ENCODE results near the gene CGREF1. TPM values are rescaled to one million over a fixed set of nuclear protein-coding genes. Genes with fewer than 3 reads are reported as not detected.

The CGREF1 gene
- total RNA-seq, 1 experiment from 2014 or later = 5.0 TPM

DNA sequence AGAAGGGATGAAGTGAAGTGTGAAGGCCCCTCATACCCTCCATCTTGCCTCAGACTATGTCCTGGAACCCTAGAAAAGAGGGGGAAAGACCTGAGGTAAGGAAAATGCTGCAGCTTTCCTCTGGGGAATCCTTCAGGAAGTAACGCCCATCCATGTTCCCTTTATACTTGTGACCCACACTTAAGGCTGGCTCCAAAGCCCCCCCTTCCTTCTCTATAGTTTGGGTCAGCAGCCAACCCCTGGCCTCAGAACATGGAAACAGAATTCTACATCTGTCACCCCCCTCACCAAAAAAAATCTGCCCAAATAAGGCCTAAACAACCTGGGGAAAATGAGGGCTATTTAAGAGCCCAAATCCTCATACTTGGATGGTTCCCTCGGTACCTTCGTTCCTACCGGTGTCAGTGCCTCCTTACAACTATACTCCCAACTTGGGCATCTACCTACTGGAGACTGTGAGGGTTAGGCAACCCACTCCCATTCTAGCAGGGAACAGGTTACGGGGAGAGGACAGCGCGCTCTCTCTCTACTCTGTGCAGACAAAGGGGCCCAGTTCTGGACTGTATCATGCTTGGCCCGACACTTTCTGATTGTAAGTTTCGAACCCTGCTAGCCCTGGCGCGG, 48.2 kb downstream of the CGREF1 start:
- H3K4me3 Mint-ChIP-seq (ENCODE audit: unreplicated experiment) = peak overlapping the region; percentile 95
- peaks cover 51% of the 10 kb centered on the region for H3K36me3 Mint-ChIP-seq (ENCODE audit: insufficient read depth, unreplicated experiment)
- H3K9me3 Mint-ChIP-seq (ENCODE audit: unreplicated experiment) = no peaks in the 10 kb centered on the region
- Histone ChIP-seq H3K4me3 (ENCODE audit: low read depth, low read length) (peak overlapping the region; percentile 90), H3K9me3 (no peaks in the 10 kb centered on the region), H3K36me3 (ENCODE audit: control insufficient read depth, insufficient read depth, low read length) (no peaks in the 10 kb centered on the region), H3K27me3 (replicated peaks; ENCODE audit: control insufficient read depth, insufficient read depth, low read length) (no peaks in the 10 kb centered on the region), H3K4me1 (no peaks in the 10 kb centered on the region)
- intact Hi-C loops (cut with micrococcal nuclease; ENCODE audit: unreplicated experiment) = loop anchor here (1.0 kb wide), 3 partner anchors 11 to 19 kb away; partner anchors contain the start of genes AGBL5 and KHK
- peaks cover 7% of the 10 kb centered on the region for H3K27me3 Mint-ChIP-seq (ENCODE audit: insufficient read depth, unreplicated experiment)
- TF ChIP-seq, protein P1, sequence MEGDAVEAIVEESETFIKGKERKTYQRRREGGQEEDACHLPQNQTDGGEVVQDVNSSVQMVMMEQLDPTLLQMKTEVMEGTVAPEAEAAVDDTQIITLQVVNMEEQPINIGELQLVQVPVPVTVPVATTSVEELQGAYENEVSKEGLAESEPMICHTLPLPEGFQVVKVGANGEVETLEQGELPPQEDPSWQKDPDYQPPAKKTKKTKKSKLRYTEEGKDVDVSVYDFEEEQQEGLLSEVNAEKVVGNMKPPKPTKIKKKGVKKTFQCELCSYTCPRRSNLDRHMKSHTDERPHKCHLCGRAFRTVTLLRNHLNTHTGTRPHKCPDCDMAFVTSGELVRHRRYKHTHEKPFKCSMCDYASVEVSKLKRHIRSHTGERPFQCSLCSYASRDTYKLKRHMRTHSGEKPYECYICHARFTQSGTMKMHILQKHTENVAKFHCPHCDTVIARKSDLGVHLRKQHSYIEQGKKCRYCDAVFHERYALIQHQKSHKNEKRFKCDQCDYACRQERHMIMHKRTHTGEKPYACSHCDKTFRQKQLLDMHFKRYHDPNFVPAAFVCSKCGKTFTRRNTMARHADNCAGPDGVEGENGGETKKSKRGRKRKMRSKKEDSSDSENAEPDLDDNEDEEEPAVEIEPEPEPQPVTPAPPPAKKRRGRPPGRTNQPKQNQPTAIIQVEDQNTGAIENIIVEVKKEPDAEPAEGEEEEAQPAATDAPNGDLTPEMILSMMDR (IDR thresholded peaks at IDR 0.05; ENCODE audit: insufficient read depth in 1 of 2, low read depth in 1 of 2, low read length in 1 of 2, severe bottlenecking in 1 of 2, unreplicated experiment in 1 of 2) = no peak
- TSS peak; percentile 66 for BruUV-seq (replicated peaks)
- CTCF ChIA-PET = interaction anchor here (0.6 to 2.4 kb wide), 8 partner anchors 11 to 1224 kb away, joined by 3 to 19 read pairs (median 4); partner anchors contain the start of genes AGBL5 and KHK
- H3K27ac Mint-ChIP-seq (ENCODE audit: unreplicated experiment) = peak overlapping the region; percentile 92
- peaks cover 9% of the 10 kb centered on the region for H3K4me1 Mint-ChIP-seq (ENCODE audit: low read depth, unreplicated experiment)
- no peak for DNase-seq
- POLR2A ChIA-PET = interaction anchor here (0.6 to 1.7 kb wide), 9 partner anchors 8 to 252 kb away, joined by 3 to 27 read pairs (median 5); partner anchors contain the start of genes AGBL5, ATRAID, KHK and SLC5A6

DNA sequence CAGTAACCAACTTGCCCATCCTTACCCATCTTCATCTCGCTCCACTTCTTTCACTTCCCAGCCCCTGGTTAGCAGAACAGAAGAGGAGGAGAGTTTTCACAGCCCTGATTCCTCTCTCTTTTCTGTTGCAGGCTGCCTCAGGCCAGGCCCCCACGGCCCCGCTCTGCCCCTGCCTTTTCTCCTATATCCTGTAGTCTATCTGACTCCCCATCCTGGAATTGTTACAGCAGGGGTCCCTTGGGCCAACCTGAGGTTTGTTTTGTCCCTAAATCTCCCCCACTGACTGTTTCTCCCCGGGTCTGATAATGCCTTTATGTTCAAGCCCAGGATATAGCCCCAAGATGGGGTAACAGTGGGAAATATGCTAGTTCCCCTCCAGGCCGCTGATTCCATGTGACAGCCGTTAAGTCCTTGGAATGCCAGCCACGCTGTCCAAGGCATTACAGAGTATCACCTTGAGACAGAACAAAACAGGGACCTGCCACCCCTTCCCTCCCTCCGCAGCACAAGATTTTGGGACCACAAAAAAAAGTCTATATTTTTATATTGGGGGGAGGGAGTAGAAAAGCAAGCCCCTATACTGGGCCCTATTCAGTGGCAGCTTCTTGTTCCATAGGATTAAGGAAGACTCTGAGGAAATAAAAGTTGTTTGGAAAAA, 48.8 kb downstream of the CGREF1 start:
- DNase-seq = no peak
- Mint-ChIP-seq H3K4me1 (ENCODE audit: low read depth, unreplicated experiment) (peaks cover 9% of the 10 kb centered on the region), H3K27me3 (ENCODE audit: insufficient read depth, unreplicated experiment) (peaks cover 5% of the 10 kb centered on the region), H3K36me3 (ENCODE audit: insufficient read depth, unreplicated experiment) (peaks cover 51% of the 10 kb centered on the region), H3K27ac (ENCODE audit: unreplicated experiment) (peak overlapping the region; percentile 34), H3K9me3 (ENCODE audit: unreplicated experiment) (no peaks in the 10 kb centered on the region), H3K4me3 (ENCODE audit: unreplicated experiment) (peak overlapping the region; percentile 95)
- Histone ChIP-seq H3K4me3 (ENCODE audit: low read depth, low read length) (peak overlapping the region; percentile 90), H3K27me3 (replicated peaks; ENCODE audit: control insufficient read depth, insufficient read depth, low read length) (no peaks in the 10 kb centered on the region), H3K9me3 (no peaks in the 10 kb centered on the region), H3K36me3 (ENCODE audit: control insufficient read depth, insufficient read depth, low read length) (no peaks in the 10 kb centered on the region; the same call in 1 of the 2 replicates), H3K4me1 (no peaks in the 10 kb centered on the region)
- intact Hi-C loops (cut with micrococcal nuclease; ENCODE audit: unreplicated experiment) = no loop called here
- TF ChIP-seq, protein P1 (IDR thresholded peaks at IDR 0.05; ENCODE audit: insufficient read depth in 1 of 2, low read depth in 1 of 2, low read length in 1 of 2, severe bottlenecking in 1 of 2, unreplicated experiment in 1 of 2) = no peak
- POLR2A ChIA-PET = no interaction called here
- CTCF ChIA-PET = no interaction called here
- no TSS peak for BruUV-seq (replicated peaks)

DNA sequence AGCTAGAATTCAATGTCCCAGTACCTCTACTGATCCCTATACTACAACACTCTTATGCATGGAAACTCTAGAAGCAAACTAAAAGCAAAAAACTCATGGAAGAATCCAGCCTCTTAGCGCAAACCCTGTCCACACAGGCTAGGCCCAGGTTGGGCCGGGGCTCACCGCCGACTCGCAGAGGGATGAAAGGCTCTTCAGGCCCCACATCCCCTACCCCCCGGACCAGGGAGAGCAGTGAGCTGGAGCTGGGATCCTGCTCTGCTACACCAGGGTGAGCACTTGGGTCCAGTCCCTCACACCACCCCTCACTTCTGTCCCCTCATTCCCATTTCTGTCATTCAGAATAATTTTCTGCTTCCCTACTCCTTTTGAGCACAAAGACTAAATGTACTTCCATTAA, 49.5 kb downstream of the CGREF1 start:
- Histone ChIP-seq H3K27me3 (replicated peaks; ENCODE audit: control insufficient read depth, insufficient read depth, low read length) (no peaks in the 10 kb centered on the region), H3K4me1 (no peaks in the 10 kb centered on the region), H3K9me3 (no peaks in the 10 kb centered on the region), H3K36me3 (ENCODE audit: control insufficient read depth, insufficient read depth, low read length) (no peaks in the 10 kb centered on the region; the same call in 1 of the 2 replicates), H3K4me3 (ENCODE audit: low read depth, low read length) (no peak overlapping the region)
- TF ChIP-seq, protein P1 (IDR thresholded peaks at IDR 0.05; ENCODE audit: insufficient read depth in 1 of 2, low read depth in 1 of 2, low read length in 1 of 2, severe bottlenecking in 1 of 2, unreplicated experiment in 1 of 2) = no peak
- no peak for DNase-seq
- Mint-ChIP-seq H3K9me3 (ENCODE audit: unreplicated experiment) (no peaks in the 10 kb centered on the region), H3K27me3 (ENCODE audit: insufficient read depth, unreplicated experiment) (peaks cover 3% of the 10 kb centered on the region), H3K4me1 (ENCODE audit: low read depth, unreplicated experiment) (peaks cover 9% of the 10 kb centered on the region), H3K4me3 (ENCODE audit: unreplicated experiment) (no peak overlapping the region), H3K36me3 (ENCODE audit: insufficient read depth, unreplicated experiment) (peaks cover 51% of the 10 kb centered on the region), H3K27ac (ENCODE audit: unreplicated experiment) (peak overlapping the region; percentile 34)
- ChIA-PET POLR2A (no interaction called here), CTCF (no interaction called here)
- intact Hi-C loops (cut with micrococcal nuclease; ENCODE audit: unreplicated experiment) = no loop called here
- BruUV-seq (replicated peaks) = no TSS peak
